ENCODE data around the gene LRMDA. TPM values are rescaled to one million over a fixed set of nuclear protein-coding genes. Genes with fewer than 3 reads are reported as not detected.

Gene LRMDA
- total RNA-seq, 4 donors from 2014 or later, result 12.0 to 15.9 (median 13.9) TPM

DNA sequence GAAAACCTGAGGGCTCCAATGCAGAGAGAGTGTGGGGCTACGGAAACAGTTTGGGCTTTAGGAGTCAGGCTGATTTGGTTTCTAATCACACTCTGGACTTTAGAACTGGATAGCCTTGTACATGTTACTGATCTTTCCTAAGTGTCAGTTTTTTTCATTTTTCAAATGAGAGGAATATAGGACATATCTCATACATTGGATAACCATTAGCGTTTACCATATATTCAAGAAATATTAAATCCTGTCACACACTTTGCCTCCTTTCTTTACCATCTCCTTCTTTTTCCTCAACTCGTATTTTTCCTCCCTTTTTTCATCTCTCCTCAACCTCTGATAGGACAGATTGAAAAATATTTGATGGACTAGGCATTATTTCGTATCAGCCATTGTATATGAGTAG is 885.7 kb downstream of the LRMDA start:
- ATAC-seq (ENCODE audit: low FRiP score) (no peak), DNase-seq (ENCODE audit: low spot score) (no peak)
- TF ChIP-seq, protein P1, sequence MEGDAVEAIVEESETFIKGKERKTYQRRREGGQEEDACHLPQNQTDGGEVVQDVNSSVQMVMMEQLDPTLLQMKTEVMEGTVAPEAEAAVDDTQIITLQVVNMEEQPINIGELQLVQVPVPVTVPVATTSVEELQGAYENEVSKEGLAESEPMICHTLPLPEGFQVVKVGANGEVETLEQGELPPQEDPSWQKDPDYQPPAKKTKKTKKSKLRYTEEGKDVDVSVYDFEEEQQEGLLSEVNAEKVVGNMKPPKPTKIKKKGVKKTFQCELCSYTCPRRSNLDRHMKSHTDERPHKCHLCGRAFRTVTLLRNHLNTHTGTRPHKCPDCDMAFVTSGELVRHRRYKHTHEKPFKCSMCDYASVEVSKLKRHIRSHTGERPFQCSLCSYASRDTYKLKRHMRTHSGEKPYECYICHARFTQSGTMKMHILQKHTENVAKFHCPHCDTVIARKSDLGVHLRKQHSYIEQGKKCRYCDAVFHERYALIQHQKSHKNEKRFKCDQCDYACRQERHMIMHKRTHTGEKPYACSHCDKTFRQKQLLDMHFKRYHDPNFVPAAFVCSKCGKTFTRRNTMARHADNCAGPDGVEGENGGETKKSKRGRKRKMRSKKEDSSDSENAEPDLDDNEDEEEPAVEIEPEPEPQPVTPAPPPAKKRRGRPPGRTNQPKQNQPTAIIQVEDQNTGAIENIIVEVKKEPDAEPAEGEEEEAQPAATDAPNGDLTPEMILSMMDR (IDR thresholded peaks at IDR 0.05), result no peak

DNA sequence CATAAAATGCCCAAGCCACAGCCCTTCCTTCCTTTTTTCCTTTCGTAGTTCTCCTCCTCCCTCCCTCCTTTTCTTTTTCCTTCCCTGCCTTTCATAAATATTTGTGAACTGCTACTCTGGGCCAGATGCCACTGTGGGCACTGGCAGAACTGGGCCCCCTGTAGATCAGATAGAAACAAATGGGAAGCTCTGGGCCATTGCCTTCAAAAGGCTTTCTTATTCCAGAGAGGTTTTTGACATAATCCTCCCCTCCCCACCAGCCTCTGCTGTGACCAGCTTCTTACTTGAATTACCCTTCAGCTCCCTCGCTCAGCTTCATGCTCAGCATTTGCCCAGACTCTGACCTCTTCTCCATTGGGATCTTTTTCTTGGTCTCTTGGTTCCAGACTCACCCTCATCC is 886.8 kb downstream of the LRMDA start:
- no peak for DNase-seq (ENCODE audit: low spot score)
- ATAC-seq (ENCODE audit: low FRiP score), result no peak
- TF ChIP-seq, protein P1 (IDR thresholded peaks at IDR 0.05), result no peak

DNA sequence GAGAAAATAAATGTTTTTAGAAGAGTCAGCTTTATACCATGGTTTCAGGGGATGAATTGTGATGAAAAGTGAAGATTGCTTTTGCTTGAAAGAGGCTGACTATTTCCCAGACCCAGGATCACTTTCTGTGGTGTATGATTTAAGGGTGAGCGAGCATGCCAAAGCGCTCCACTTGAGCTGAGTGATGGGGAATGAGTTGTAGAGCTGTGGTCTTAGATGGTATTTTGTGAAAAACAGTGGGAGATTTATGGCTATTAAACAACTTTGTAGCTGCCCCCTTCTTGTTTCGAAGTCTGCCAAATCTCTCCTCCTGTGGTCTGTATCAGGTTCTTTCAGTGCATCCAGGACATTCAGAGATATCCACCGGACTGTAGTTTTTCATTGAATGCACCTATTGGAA is 888.2 kb downstream of the LRMDA start:
- DNase-seq (ENCODE audit: low spot score), result no peak
- TF ChIP-seq, protein P1 (IDR thresholded peaks at IDR 0.05), result no peak
- no peak for ATAC-seq (ENCODE audit: low FRiP score)

DNA sequence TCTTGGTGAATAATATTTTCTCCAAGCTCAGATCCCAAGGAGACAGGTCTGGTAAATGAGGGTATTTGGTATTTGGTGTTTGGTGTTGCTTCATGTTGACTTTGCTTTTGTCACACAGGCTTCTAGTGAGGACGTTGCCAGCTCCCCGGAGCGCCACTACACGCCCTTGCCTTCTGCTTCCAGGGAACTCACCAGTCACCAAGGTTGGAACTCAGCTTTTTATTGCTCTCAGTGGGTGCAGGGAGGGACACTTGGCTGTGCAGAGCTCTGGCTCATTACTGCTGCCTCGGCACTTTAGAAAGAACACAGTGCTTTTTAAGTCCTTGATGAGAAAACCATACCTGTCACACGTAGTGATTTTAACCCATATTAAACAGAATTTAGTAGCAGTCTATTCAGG is 892.9 kb downstream of the LRMDA start:
- ATAC-seq (ENCODE audit: low FRiP score), result no peak

DNA sequence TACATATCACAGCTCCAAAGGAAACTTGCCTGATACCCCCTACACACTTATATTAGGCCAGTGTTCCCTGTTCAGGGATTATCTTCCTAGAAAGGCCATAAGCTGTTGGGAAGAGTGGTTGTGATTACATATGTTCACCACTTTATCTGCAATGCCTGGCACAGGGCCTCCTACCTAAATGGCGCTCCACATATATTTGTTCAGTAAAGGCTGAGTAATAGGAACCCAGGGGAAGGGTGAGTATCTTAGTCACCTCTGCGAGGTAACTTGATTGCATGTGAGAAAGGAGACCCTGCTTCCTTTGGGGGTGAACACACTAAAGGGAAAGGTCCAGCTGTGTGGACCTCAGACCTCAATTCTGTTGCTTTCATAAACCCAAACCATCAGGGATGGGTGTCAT is 896.0 kb downstream of the LRMDA start:
- DNase-seq (ENCODE audit: low spot score), result no peak
- TF ChIP-seq, protein P1 (IDR thresholded peaks at IDR 0.05), result no peak
- no peak for ATAC-seq (ENCODE audit: low FRiP score)

More for the DNA sequence above, 892.9 kb downstream of the LRMDA start:
- TF ChIP-seq, protein P1 (IDR thresholded peaks at IDR 0.05), result no peak
- DNase-seq (ENCODE audit: low spot score), result no peak

DNA sequence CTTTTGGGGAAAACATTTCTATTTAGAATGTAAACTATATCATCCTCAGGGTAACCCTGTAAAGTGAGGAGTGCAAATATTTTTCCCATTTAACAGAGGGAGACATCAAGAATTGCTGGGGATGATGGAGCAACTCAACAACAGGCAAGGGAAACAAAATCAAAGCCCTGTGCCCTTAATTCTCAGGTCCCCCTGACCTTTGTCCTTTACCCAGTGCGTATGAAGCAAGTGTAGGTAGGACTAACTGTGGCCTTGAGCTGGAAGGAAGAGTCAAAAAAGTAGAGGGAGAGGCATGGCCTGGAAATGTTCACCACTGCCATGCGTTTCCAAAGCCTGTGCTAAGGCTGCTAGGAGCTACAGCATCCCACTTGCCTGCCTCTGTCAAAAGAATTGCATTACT is 896.9 kb downstream of the LRMDA start:
- no peak for DNase-seq (ENCODE audit: low spot score)
- no peak for ATAC-seq (ENCODE audit: low FRiP score)
- TF ChIP-seq, protein P1 (IDR thresholded peaks at IDR 0.05), result no peak

DNA sequence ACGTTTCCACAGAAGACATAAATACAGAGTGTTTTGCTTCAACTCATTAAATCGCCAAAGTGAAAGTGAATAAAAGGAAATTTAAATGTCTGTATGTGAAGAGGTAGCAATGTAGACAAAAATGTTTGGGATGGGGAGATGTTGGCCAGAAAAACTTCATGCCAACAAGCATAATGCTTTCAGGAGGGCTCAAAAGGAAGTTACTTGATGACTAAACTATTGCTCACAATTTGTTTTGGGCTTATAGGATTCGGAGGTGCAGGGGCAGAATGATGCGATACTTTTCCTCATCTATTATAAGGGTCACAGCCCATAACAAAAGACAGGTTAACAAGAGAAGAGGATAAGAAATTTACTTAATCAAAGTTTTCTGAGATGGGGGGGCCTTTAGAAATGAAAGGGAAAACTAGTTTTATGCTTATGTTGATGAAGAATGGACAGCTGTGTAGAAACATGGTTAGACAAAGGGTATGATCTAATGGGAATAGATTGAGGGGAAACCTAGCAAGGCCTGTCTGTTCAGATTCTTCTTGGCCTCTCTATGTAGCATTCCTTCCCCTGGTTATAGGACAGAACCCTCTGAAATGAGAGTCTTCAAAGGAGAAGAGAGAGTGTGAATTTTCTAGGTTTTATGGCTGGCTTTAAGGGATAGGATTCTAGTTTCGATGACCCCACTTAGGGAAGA is 898.6 kb downstream of the LRMDA start:
- TF ChIP-seq, protein P1 (IDR thresholded peaks at IDR 0.05), result no peak
- ATAC-seq (ENCODE audit: low FRiP score) (no peak), DNase-seq (ENCODE audit: low spot score) (no peak)

Data from omental fat pad (tissue), 4 donors.